Kidney epithelial cell (primary cell): ENCODE data around the gene SEC11C. TPM values are rescaled to one million over a fixed set of nuclear protein-coding genes. Genes with fewer than 3 reads are reported as not detected.

Experiments
- DNase-seq: peaks from one replicate; pipeline ENCODE4 v3.0.0-alpha.2; 2010; ENCODE audit warnings: low read depth
- H3K27me3 ChIP-seq: 2 replicates; pipeline ENCODE4 v1.6.0; 2011; ENCODE audit warnings: low read length; ENCODE audit not compliant: control insufficient read depth, insufficient read depth
- H3K36me3 ChIP-seq: 2 replicates; pipeline ENCODE4 v1.5.1; 2011; ENCODE audit warnings: low read length; ENCODE audit not compliant: control insufficient read depth, insufficient read depth
- H3K4me3 ChIP-seq: 2 replicates; pipeline ENCODE4 v1.5.1; 2011; ENCODE audit warnings: low read depth, mild to moderate bottlenecking, control low read depth, low read length
- total RNA-seq: library from RNA; depleted of rRNA; stranded (reverse); fragments of >200 nt; gene quantifications from 2 replicates; pipeline ENCODE4 v1.2.3, GENCODE V29; 2015
- TF ChIP-seq, protein P1 (sequence below): IDR thresholded peaks from 2 replicates; pipeline ENCODE4 v1.5.1; 2011; ENCODE audit warnings: mild to moderate bottlenecking, moderate library complexity, low read length, control low read depth, inconsistent platforms; ENCODE audit not compliant: insufficient read depth, poor library complexity, severe bottlenecking

Gene SEC11C
- total RNA-seq, 1 donor from 2014 or later, result 88.1 TPM

DNA sequence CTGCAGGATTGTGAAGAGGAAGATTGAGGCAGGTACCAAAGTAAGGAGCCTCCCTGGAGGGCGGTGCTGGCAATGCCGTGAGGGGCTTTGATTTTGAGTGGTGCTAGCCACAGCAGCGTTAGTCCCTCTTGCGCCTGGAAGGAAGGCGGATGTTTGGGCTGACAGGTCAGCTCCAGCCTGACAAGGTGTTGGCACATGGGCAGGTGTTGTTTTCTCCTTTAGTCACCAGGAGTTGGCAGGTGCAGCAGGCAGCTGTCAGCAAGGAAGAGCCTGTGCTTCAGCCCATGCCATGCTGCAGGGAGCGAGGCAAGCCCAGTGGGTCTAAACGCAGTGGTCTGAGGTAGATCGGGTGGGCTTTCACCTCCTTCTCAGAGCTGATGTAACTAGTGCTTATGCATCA is 8.5 kb downstream of the SEC11C start:
- DNase-seq, result no peak
- TF ChIP-seq, protein P1, sequence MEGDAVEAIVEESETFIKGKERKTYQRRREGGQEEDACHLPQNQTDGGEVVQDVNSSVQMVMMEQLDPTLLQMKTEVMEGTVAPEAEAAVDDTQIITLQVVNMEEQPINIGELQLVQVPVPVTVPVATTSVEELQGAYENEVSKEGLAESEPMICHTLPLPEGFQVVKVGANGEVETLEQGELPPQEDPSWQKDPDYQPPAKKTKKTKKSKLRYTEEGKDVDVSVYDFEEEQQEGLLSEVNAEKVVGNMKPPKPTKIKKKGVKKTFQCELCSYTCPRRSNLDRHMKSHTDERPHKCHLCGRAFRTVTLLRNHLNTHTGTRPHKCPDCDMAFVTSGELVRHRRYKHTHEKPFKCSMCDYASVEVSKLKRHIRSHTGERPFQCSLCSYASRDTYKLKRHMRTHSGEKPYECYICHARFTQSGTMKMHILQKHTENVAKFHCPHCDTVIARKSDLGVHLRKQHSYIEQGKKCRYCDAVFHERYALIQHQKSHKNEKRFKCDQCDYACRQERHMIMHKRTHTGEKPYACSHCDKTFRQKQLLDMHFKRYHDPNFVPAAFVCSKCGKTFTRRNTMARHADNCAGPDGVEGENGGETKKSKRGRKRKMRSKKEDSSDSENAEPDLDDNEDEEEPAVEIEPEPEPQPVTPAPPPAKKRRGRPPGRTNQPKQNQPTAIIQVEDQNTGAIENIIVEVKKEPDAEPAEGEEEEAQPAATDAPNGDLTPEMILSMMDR, result no peak
- Histone ChIP-seq H3K4me3 (no peak overlapping the region), H3K36me3 (no peaks in the 10 kb centered on the region), H3K27me3 (no peaks in the 10 kb centered on the region)

- no peaks in the 10 kb centered on the region for H3K27me3 ChIP-seq
- no peak overlapping the region for H3K4me3 ChIP-seq
- TF ChIP-seq, protein P1, result no peak
- DNase-seq, result no peak
- H3K36me3 ChIP-seq, result no peaks in the 10 kb centered on the region
These were observed 9.3 kb downstream of the SEC11C start for GRCh38 chr18:59149007-59149406.

DNA sequence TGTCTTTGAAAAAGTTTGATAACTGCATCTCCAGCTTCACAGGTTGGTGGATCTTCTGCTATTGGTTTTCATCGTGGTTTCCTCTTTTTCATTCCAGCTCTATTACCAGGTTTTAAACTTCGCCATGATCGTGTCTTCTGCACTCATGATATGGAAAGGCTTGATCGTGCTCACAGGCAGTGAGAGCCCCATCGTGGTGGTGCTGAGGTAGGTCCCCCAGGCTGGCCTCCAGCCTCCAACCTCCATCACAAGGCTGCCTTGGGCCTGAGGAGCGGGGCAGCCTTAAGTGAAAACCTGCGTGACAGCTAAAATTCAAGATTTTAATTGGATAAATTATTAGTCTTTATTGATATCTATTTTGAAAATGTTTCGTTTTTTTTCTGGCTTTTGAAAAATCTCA is 9.7 kb downstream of the SEC11C start:
- TF ChIP-seq, protein P1, result no peak
- no peak for DNase-seq

GRCh38 chr18:59150236-59150635 is 10.6 kb downstream of the SEC11C start:
- Histone ChIP-seq H3K27me3 (no peaks in the 10 kb centered on the region), H3K36me3 (no peaks in the 10 kb centered on the region), H3K4me3 (no peak overlapping the region)
- DNase-seq, result no peak
- TF ChIP-seq, protein P1, result no peak

More for the DNA sequence above, 9.7 kb downstream of the SEC11C start:
- Histone ChIP-seq H3K36me3 (no peaks in the 10 kb centered on the region), H3K4me3 (no peak overlapping the region), H3K27me3 (no peaks in the 10 kb centered on the region)

- TF ChIP-seq, protein P1, result no peak
- Histone ChIP-seq H3K27me3 (no peaks in the 10 kb centered on the region), H3K36me3 (no peaks in the 10 kb centered on the region), H3K4me3 (no peak overlapping the region)
- DNase-seq, result peak; percentile 58
These were observed 15.5 kb downstream of the SEC11C start for GRCh38 chr18:59155153-59155552.

- TF ChIP-seq, protein P1, result no peak
- no peak overlapping the region for H3K4me3 ChIP-seq
- no peaks in the 10 kb centered on the region for H3K27me3 ChIP-seq
- H3K36me3 ChIP-seq, result no peaks in the 10 kb centered on the region
- DNase-seq, result no peak
These were observed 16.6 kb downstream of the SEC11C start for GRCh38 chr18:59156316-59156715.
